Measurements from ENCODE around the gene SH3GLB2.
"Not testable (repeated sequence)": the region's sequence is repeated elsewhere in the genome, so short reads cannot be mapped to it uniquely, and the experiment has no call there.

SH3GLB2 gene

DNA sequence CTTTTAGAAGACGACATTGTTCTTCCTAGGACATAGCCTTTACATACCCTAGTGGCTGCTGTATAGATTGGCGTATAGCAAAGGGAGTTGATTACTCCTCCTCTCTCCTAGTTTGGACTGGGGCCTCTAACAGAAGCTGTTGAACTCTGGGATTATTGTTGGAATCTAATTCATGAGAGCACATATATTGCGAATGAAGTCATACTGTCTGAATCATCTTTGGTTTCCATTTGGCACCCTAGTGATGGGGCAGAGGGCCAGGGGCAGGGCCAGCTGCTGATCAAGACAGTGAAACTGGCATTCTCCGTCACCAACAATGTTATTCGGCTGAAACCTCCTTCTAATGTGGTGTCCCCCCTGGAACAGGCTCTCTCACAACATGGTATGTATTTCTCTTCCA lies 40.3 kb downstream of the SH3GLB2 start:
- DNase-seq: peak; percentile 16

DNA sequence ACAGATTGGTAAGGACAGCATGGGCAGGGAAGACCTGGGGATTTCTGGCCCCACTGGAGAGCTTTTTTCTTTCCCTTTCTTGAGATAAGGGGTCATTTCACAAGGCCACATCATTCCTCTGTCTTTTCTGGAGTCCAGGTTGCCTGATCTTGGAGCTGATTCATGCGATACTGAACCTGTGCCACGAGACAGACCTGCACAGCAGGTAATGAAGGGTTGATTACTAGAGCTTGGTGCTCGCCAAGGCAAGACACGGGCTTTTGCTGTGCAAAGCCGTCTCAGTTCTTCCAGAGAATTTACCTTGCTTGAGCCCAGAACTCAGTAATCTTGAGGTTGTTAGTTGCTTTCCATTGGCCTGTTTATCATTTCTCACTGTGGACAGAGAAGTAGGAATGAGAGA lies 41.5 kb downstream of the SH3GLB2 start:
- DNase-seq: no peak

DNA sequence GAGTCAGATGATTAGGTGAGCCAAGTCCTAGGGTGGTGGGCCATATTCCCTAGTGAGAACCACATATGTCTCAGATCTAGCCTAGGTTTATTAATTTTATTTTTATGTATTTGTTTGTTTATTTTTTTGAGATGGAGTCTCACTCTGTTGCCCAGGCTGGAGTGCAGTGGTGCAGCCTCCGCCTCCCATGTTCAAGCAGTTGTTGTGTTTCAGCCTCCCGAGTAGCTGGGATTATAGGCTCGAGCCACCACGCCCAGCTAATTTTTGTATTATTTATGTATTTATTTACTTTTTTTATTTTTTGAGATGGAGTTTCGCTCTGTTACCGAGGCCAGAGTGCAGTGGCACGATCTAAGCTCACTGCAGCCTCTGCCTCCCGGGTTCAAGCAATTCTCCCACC lies 44.6 kb downstream of the SH3GLB2 start:
- no peak for DNase-seq

- DNase-seq: no peak
Observed at GRCh38 chr9:128979111-128979510, 49.0 kb downstream of the SH3GLB2 start.

DNA sequence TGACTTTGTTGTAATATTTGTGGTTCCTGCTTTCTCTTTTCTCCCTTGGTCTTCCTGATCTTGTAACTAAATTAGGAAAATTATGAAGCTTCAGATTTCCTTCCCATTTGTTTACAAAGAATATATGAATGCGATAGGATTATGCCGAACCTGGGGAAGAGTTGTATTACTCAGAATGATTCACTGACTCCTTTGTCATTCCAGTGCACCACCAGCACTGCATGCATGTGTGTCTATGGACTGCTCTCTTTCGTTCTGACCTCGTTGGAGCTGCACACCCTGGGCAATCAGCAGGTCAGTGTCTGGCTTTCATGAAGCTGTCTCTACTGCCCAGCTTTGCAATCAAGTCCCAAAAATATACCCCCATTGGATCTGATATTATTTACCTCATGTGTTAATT lies 55.2 kb downstream of the SH3GLB2 start:
- no peak for DNase-seq

GRCh38 chr9:128969491-128969890 lies 58.6 kb downstream of the SH3GLB2 start:
- DNase-seq: no peak

DNA sequence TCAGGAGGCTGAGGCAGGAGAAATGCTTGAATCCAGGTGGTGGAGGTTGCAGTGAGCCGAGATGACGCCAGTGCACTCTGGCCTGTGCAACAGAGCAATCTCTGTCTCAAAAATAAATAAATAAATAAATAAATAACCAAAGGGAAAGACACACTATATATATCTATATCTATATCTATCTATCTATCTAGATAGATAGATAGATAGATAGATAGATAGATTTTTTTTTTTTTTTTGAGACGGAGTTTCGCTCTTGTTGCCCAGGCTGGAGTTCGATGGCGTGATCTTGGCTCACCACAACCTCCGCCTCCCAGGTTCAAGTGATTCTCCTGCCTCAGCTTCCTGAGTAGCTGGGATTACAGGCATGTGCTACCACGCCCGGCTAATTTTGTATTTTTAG lies 66.7 kb downstream of the SH3GLB2 start:
- not testable (repeated sequence) for DNase-seq
